IMR-90 (cell line): ENCODE results near the gene RBFOX1.

Source experiments
- MXI1 ChIP-seq: IDR thresholded peaks from 2 replicates; pipeline ENCODE4 v1.6.1; 2012; ENCODE audit warnings: low read depth, mild to moderate bottlenecking, low read length, moderate library complexity, borderline replicate concordance
- POLR2A ChIP-seq: IDR thresholded peaks from 2 replicates; pipeline ENCODE4 v1.6.1; 2012; ENCODE audit warnings: mild to moderate bottlenecking, low read depth, low read length
- TF ChIP-seq, protein P1 (sequence below): conservative IDR thresholded peaks from 2 replicates; pipeline ENCODE4 v1.5.1; 2012; ENCODE audit warnings: mild to moderate bottlenecking, low read depth, low read length, improper control_type of control experiment

- TF ChIP-seq, protein P1, sequence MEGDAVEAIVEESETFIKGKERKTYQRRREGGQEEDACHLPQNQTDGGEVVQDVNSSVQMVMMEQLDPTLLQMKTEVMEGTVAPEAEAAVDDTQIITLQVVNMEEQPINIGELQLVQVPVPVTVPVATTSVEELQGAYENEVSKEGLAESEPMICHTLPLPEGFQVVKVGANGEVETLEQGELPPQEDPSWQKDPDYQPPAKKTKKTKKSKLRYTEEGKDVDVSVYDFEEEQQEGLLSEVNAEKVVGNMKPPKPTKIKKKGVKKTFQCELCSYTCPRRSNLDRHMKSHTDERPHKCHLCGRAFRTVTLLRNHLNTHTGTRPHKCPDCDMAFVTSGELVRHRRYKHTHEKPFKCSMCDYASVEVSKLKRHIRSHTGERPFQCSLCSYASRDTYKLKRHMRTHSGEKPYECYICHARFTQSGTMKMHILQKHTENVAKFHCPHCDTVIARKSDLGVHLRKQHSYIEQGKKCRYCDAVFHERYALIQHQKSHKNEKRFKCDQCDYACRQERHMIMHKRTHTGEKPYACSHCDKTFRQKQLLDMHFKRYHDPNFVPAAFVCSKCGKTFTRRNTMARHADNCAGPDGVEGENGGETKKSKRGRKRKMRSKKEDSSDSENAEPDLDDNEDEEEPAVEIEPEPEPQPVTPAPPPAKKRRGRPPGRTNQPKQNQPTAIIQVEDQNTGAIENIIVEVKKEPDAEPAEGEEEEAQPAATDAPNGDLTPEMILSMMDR, result no peak
- TF ChIP-seq POLR2A (no peak), MXI1 (no peak)
These were observed 268.5 kb downstream of the RBFOX1 start for GRCh38 chr16:7601100-7601499.
